ENCODE measurements around the gene WDFY4. TPM values are rescaled to one million over a fixed set of nuclear protein-coding genes. Genes with fewer than 3 reads are reported as not detected.

The WDFY4 gene
- total and polyA plus RNA-seq, 4 donors = 0.57 to 7.1 (median 2.0) TPM

DNA sequence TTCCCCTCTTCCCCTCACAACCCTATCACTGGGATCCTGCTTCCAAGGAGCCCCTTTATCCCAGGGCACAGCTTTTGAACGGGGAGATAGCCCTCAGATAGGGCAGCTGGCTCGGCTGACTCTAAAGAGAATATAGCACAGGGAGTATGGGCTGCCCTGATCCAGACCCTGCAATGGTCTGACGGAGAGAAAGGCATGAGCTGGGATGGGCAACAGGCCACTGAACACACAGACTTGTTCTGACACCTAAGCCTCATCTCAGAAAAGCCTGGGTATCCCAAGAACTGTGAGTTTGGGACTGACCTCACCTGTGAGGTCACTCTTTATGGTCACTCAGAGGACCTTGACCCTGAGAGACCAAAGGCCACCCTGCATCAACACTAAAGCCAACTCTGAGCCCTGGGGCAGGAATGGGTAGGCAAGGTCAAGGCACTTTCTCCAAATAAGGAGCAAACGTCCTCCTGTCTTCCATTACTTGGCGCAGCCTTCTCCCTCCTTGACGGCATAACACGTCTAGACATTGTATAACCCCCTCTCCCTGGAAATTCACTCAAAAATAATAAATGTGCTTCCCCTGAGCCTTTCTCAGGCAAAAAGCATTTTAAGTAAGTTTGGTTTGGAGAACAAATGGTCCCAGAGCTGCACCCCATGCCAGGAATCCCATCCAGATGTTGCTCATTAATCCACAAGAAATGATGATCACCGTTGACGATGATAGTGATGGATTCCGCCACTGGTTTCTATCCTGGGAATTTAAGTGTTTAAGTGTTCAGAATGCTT, 263.2 kb downstream of the WDFY4 start:
- no peaks in the 10 kb centered on the region for H3K4me1 ChIP-seq (ENCODE audit: control insufficient read depth in 4 of 4, insufficient read depth in 4 of 4, low read length in 3 of 4)
- peak in 1 of 2 donors; percentile 19 for TF ChIP-seq HNF4A (conservative IDR thresholded peaks at IDR 0.05)
- TF ChIP-seq, protein P1, sequence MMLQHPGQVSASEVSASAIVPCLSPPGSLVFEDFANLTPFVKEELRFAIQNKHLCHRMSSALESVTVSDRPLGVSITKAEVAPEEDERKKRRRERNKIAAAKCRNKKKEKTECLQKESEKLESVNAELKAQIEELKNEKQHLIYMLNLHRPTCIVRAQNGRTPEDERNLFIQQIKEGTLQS (IDR thresholded peaks at IDR 0.05) = no peak
- H3K27ac ChIP-seq (ENCODE audit: low read depth in 1 of 2, low read length in 2 of 2) = no peak overlapping the region
- H3K9ac ChIP-seq (ENCODE audit: low read depth in 1 of 2, low read length in 2 of 2) = no peak overlapping the region
- no peaks in the 10 kb centered on the region for H3K9me3 ChIP-seq (ENCODE audit: control insufficient read depth in 4 of 4, low read length in 3 of 4)
- H3K4me3 ChIP-seq (ENCODE audit: low read depth in 1 of 3, low read length in 3 of 3) = no peak overlapping the region
- WGBS = 76% methylated on average over 10 of the region's 10 CpGs
- H3K36me3 ChIP-seq (ENCODE audit: control insufficient read depth in 4 of 4, insufficient read depth in 3 of 4, low read depth in 1 of 4, low read length in 3 of 4) = no peaks in the 10 kb centered on the region
- DNase-seq (ENCODE audit: low spot score) = no peak
- no peaks in the 10 kb centered on the region for H3K27me3 ChIP-seq (ENCODE audit: control insufficient read depth in 4 of 4, insufficient read depth in 4 of 4, low read length in 3 of 4)

DNA sequence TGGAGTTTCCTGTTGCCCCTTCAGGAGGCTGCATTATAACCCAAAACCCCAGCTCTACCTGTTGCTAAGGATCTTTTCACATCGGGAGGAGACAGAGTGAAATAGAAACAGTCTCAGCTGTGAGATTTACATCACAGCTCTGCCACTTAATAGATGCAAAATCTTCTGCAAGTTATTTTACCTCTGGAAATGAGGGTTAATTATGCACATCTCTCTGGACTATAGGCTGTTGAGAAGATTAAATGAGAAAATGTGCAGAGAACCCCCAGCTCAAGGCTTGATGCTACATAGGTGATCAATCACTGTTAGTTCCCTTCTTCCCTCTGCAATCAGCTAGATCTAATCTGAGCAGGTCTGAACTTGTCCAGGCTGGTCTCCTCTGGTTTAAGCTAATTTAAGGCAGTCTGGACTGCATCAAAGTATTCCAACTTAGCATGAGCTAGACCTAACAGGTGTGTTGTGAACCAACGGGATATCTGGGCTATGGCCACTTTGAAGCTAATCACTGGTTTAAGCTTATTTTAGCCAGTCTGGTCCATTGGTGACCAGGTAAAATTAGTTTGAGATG, 263.9 kb downstream of the WDFY4 start:
- Histone ChIP-seq H3K9me3 (ENCODE audit: control insufficient read depth in 4 of 4, low read length in 3 of 4) (no peaks in the 10 kb centered on the region), H3K4me1 (ENCODE audit: control insufficient read depth in 4 of 4, insufficient read depth in 4 of 4, low read length in 3 of 4) (no peaks in the 10 kb centered on the region), H3K27me3 (ENCODE audit: control insufficient read depth in 4 of 4, insufficient read depth in 4 of 4, low read length in 3 of 4) (no peaks in the 10 kb centered on the region), H3K27ac (ENCODE audit: low read depth in 1 of 2, low read length in 2 of 2) (no peak overlapping the region), H3K9ac (ENCODE audit: low read depth in 1 of 2, low read length in 2 of 2) (no peak overlapping the region), H3K36me3 (ENCODE audit: control insufficient read depth in 4 of 4, insufficient read depth in 3 of 4, low read depth in 1 of 4, low read length in 3 of 4) (no peaks in the 10 kb centered on the region), H3K4me3 (ENCODE audit: low read depth in 1 of 3, low read length in 3 of 3) (no peak overlapping the region)
- WGBS = 93% methylated on average over 2 of the region's 2 CpGs
- TF ChIP-seq EGR1 (IDR thresholded peaks at IDR 0.05; ENCODE audit: low read depth in 2 of 2) (no peak), JUND (IDR thresholded peaks at IDR 0.05) (no peak), FOXA1 (IDR thresholded peaks at IDR 0.05) (no peak), HNF4A (conservative IDR thresholded peaks at IDR 0.05) (no peak), NR2F2 (IDR thresholded peaks at IDR 0.05) (no peak), HNF4G (IDR thresholded peaks at IDR 0.05) (no peak), TAF1 (conservative IDR thresholded peaks at IDR 0.05) (no peak), GABPA (IDR thresholded peaks at IDR 0.05 in 1 of 2, conservative IDR thresholded peaks at IDR 0.05 in 1 of 2) (no peak), SP1 (IDR thresholded peaks at IDR 0.05) (no peak)
- TF ChIP-seq, protein P2, sequence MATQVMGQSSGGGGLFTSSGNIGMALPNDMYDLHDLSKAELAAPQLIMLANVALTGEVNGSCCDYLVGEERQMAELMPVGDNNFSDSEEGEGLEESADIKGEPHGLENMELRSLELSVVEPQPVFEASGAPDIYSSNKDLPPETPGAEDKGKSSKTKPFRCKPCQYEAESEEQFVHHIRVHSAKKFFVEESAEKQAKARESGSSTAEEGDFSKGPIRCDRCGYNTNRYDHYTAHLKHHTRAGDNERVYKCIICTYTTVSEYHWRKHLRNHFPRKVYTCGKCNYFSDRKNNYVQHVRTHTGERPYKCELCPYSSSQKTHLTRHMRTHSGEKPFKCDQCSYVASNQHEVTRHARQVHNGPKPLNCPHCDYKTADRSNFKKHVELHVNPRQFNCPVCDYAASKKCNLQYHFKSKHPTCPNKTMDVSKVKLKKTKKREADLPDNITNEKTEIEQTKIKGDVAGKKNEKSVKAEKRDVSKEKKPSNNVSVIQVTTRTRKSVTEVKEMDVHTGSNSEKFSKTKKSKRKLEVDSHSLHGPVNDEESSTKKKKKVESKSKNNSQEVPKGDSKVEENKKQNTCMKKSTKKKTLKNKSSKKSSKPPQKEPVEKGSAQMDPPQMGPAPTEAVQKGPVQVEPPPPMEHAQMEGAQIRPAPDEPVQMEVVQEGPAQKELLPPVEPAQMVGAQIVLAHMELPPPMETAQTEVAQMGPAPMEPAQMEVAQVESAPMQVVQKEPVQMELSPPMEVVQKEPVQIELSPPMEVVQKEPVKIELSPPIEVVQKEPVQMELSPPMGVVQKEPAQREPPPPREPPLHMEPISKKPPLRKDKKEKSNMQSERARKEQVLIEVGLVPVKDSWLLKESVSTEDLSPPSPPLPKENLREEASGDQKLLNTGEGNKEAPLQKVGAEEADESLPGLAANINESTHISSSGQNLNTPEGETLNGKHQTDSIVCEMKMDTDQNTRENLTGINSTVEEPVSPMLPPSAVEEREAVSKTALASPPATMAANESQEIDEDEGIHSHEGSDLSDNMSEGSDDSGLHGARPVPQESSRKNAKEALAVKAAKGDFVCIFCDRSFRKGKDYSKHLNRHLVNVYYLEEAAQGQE (IDR thresholded peaks at IDR 0.05) = no peak
- TF ChIP-seq, protein P3, sequence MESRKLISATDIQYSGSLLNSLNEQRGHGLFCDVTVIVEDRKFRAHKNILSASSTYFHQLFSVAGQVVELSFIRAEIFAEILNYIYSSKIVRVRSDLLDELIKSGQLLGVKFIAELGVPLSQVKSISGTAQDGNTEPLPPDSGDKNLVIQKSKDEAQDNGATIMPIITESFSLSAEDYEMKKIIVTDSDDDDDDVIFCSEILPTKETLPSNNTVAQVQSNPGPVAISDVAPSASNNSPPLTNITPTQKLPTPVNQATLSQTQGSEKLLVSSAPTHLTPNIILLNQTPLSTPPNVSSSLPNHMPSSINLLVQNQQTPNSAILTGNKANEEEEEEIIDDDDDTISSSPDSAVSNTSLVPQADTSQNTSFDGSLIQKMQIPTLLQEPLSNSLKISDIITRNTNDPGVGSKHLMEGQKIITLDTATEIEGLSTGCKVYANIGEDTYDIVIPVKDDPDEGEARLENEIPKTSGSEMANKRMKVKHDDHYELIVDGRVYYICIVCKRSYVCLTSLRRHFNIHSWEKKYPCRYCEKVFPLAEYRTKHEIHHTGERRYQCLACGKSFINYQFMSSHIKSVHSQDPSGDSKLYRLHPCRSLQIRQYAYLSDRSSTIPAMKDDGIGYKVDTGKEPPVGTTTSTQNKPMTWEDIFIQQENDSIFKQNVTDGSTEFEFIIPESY (IDR thresholded peaks at IDR 0.05) = no peak
- TF ChIP-seq, protein P4, sequence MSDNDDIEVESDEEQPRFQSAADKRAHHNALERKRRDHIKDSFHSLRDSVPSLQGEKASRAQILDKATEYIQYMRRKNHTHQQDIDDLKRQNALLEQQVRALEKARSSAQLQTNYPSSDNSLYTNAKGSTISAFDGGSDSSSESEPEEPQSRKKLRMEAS (IDR thresholded peaks at IDR 0.05) = no peak
- DNase-seq (ENCODE audit: low spot score) = no peak

Data from liver (tissue), 9 donors.